GM04504 (cell line): ENCODE results near the gene TAF5.
"Not testable (repeated sequence)": the region's sequence is repeated elsewhere in the genome, so short reads cannot be mapped to it uniquely, and the experiment has no call there.

Source experiments
- DNase-seq: peaks from one replicate; pipeline ENCODE4 v3.0.0-alpha.2; 2012; ENCODE audit warnings: low read depth

TAF5 gene

GRCh38 chr10:103367782-103368518 lies at the start of gene TAF5:
Gene TAF5, plus strand, starts transcription at chr10:103367976. Its CDS starts 14 bp downstream, at chr10:103367990.
- peak; percentile 93 for DNase-seq

- DNase-seq, result no peak
Observed at GRCh38 chr10:103327906-103328305, 39.9 kb upstream of the TAF5 start.

- peak; percentile 6 for DNase-seq
Observed at GRCh38 chr10:103333934-103334520, 33.7 kb upstream of the TAF5 start.

GRCh38 chr10:103334567-103334966 lies 33.2 kb upstream of the TAF5 start:
- no peak for DNase-seq

GRCh38 chr10:103336370-103336769 lies 31.4 kb upstream of the TAF5 start:
- no peak for DNase-seq

GRCh38 chr10:103350175-103350516 lies 17.6 kb upstream of the TAF5 start:
- no peak for DNase-seq

GRCh38 chr10:103350517-103351260 lies 17.1 kb upstream of the TAF5 start, which contains the start of gene PCGF6:
Gene PCGF6, minus strand, starts transcription at chr10:103351140. Its CDS starts 74 bp downstream, at chr10:103351066.
- DNase-seq, result peak; percentile 44

GRCh38 chr10:103353281-103353680 lies 14.5 kb upstream of the TAF5 start:
- DNase-seq, result no peak

- DNase-seq, result not testable (repeated sequence)
Observed at GRCh38 chr10:103354567-103354966, 13.2 kb upstream of the TAF5 start.

GRCh38 chr10:103355906-103356599 lies 11.7 kb upstream of the TAF5 start:
- DNase-seq, result no peak

- not testable (repeated sequence) for DNase-seq
Observed at GRCh38 chr10:103359493-103359892, 8.3 kb upstream of the TAF5 start.

GRCh38 chr10:103360791-103361190 lies 7.0 kb upstream of the TAF5 start:
- not testable (repeated sequence) for DNase-seq

GRCh38 chr10:103367379-103367781 lies 396 bp upstream of the TAF5 start:
- no peak for DNase-seq

- DNase-seq, result no peak
Observed at GRCh38 chr10:103373544-103373943, 5.8 kb downstream of the TAF5 start.

- no peak for DNase-seq
Observed at GRCh38 chr10:103374263-103374662, 6.5 kb downstream of the TAF5 start.

GRCh38 chr10:103382769-103383168 lies 15.0 kb downstream of the TAF5 start:
- DNase-seq, result no peak

GRCh38 chr10:103394180-103394579 lies 26.4 kb downstream of the TAF5 start:
- no peak for DNase-seq

GRCh38 chr10:103395754-103396066 lies 27.9 kb downstream of the TAF5 start:
- no peak for DNase-seq

GRCh38 chr10:103396067-103396788 lies 28.5 kb downstream of the TAF5 start, which contains the start of the genes ATP5MK and PDCD11:
Gene ATP5MK, minus strand, starts transcription at chr10:103396475. Its CDS starts 4,018 bp downstream, at chr10:103392457.
Gene PDCD11, plus strand, starts transcription at chr10:103396626. Its CDS starts 1,801 bp downstream, at chr10:103398427.
- DNase-seq, result peak; percentile 97

GRCh38 chr10:103396789-103397087 lies 29.0 kb downstream of the TAF5 start:
- DNase-seq, result no peak

GRCh38 chr10:103397191-103397825 lies 29.5 kb downstream of the TAF5 start:
- DNase-seq, result no peak
